Stromal cell of bone marrow (primary cell): Measurements from ENCODE around the gene ARHGEF5.
"Not testable (repeated sequence)": the region's sequence is repeated elsewhere in the genome, so short reads cannot be mapped to it uniquely, and the experiment has no call there.

Experiments used
- DNase-seq: peaks from one replicate; pipeline ENCODE4 v3.0.0-alpha.2; 2012; ENCODE audit warnings: low read depth

Gene ARHGEF5

GRCh38 chr7:144384071-144384470 lies 28.9 kb downstream of the ARHGEF5 start:
- DNase-seq = no peak

GRCh38 chr7:144384555-144385245 lies 29.5 kb downstream of the ARHGEF5 start:
- peak; percentile 17 for DNase-seq

GRCh38 chr7:144386741-144387140 lies 31.5 kb downstream of the ARHGEF5 start:
- DNase-seq = peak; percentile 7

GRCh38 chr7:144388950-144389349 lies 33.7 kb downstream of the ARHGEF5 start:
- no peak for DNase-seq

- no peak for DNase-seq
These were observed 35.3 kb downstream of the ARHGEF5 start for GRCh38 chr7:144390481-144390880.

- DNase-seq = no peak
These were observed 35.8 kb downstream of the ARHGEF5 start for GRCh38 chr7:144391014-144391413.

GRCh38 chr7:144391823-144392255 lies 36.6 kb downstream of the ARHGEF5 start:
- DNase-seq = peak; percentile 40

- DNase-seq = no peak
These were observed 41.9 kb downstream of the ARHGEF5 start for GRCh38 chr7:144397086-144397485.

- no peak for DNase-seq
These were observed 43.1 kb downstream of the ARHGEF5 start for GRCh38 chr7:144398291-144398690.

- DNase-seq = no peak
These were observed 43.7 kb downstream of the ARHGEF5 start for GRCh38 chr7:144398911-144399310.

GRCh38 chr7:144399946-144400345 lies 44.7 kb downstream of the ARHGEF5 start:
- DNase-seq = no peak

GRCh38 chr7:144401490-144401889 lies 46.3 kb downstream of the ARHGEF5 start:
- no peak for DNase-seq

- no peak for DNase-seq
These were observed 47.9 kb downstream of the ARHGEF5 start for GRCh38 chr7:144403102-144403501.

GRCh38 chr7:144403649-144404061 lies 48.5 kb downstream of the ARHGEF5 start, which contains the start of gene NOBOX:
Gene NOBOX, minus strand, starts transcription at chr7:144403693.
- no peak for DNase-seq

- no peak for DNase-seq
These were observed 49.7 kb downstream of the ARHGEF5 start for GRCh38 chr7:144404946-144405345.

GRCh38 chr7:144407266-144407931 lies 52.2 kb downstream of the ARHGEF5 start:
- DNase-seq = no peak

- no peak for DNase-seq
These were observed 52.9 kb downstream of the ARHGEF5 start for GRCh38 chr7:144408121-144408520.

- no peak for DNase-seq
These were observed 55.2 kb downstream of the ARHGEF5 start for GRCh38 chr7:144410441-144410840.

GRCh38 chr7:144414815-144415214 lies 59.6 kb downstream of the ARHGEF5 start:
- DNase-seq = no peak

- DNase-seq = no peak
These were observed 60.7 kb downstream of the ARHGEF5 start for GRCh38 chr7:144415858-144416257.

GRCh38 chr7:144416341-144416740 lies 61.1 kb downstream of the ARHGEF5 start:
- DNase-seq = no peak

GRCh38 chr7:144418931-144419330 lies 63.7 kb downstream of the ARHGEF5 start:
- not testable (repeated sequence) for DNase-seq

- not testable (repeated sequence) for DNase-seq
These were observed 72.3 kb downstream of the ARHGEF5 start for GRCh38 chr7:144427539-144427938.

GRCh38 chr7:144428431-144428830 lies 73.2 kb downstream of the ARHGEF5 start:
- DNase-seq = no peak
